Keratinocyte (primary cell): ENCODE measurements around the gene NYAP2.

Experiments used
- EZH2 ChIP-seq: IDR thresholded peaks from one replicate; pipeline ENCODE4 v1.6.1; 2012; ENCODE audit warnings: inconsistent platforms, mild to moderate bottlenecking, low read length, moderate library complexity
- TF ChIP-seq, protein P1 (sequence below), 3 experiments: IDR thresholded peaks in 1 of 3; conservative IDR thresholded peaks in 1 of 3; optimal IDR thresholded peaks in 1 of 3; 2 replicates in 2 of 3; 3 replicates in 1 of 3; pipeline versions ENCODE3 to v1.5.1; 2011; ENCODE audit warnings: low read length in 3 of 3, mild to moderate bottlenecking in 3 of 3, moderate library complexity in 2 of 3, control low read depth in 1 of 3, inconsistent platforms in 1 of 3; ENCODE audit not compliant: insufficient read depth in 2 of 3; ENCODE audit errors: extremely low read depth in 1 of 3

DNA sequence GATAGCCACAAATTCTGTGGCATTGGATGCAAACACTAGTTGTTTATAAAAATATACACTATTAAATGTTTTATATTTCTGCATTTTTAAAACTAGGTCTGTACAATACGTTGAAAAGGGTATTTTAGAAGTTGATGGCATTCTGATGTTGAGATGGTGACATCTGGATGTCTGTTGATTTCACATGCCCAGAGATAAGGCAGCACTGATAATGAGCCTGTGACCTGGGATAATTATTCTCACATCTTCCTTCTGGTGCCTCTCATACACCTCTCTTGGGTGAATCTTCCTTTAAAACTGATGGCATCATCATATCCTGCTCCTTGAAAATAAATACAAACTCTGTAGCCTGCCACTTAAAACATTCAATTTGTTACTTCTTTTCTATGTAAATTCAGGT is 208.6 kb downstream of the NYAP2 start:
- TF ChIP-seq, protein P1, sequence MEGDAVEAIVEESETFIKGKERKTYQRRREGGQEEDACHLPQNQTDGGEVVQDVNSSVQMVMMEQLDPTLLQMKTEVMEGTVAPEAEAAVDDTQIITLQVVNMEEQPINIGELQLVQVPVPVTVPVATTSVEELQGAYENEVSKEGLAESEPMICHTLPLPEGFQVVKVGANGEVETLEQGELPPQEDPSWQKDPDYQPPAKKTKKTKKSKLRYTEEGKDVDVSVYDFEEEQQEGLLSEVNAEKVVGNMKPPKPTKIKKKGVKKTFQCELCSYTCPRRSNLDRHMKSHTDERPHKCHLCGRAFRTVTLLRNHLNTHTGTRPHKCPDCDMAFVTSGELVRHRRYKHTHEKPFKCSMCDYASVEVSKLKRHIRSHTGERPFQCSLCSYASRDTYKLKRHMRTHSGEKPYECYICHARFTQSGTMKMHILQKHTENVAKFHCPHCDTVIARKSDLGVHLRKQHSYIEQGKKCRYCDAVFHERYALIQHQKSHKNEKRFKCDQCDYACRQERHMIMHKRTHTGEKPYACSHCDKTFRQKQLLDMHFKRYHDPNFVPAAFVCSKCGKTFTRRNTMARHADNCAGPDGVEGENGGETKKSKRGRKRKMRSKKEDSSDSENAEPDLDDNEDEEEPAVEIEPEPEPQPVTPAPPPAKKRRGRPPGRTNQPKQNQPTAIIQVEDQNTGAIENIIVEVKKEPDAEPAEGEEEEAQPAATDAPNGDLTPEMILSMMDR (optimal IDR thresholded peaks at IDR 0.05 in 1 of 3, IDR thresholded peaks at IDR 0.05 in 1 of 3, conservative IDR thresholded peaks at IDR 0.05 in 1 of 3; ENCODE audit: extremely low read depth in 1 of 3, insufficient read depth in 2 of 3, low read length in 3 of 3): no peak
- TF ChIP-seq EZH2: no peak
